ENCODE data around the gene LIF.

- TF ChIP-seq CTCF (IDR thresholded peaks at IDR 0.05; ENCODE audit: insufficient read depth, low read length, poor library complexity, severe bottlenecking) (no peak), EZH2phosphoT487 (conservative IDR thresholded peaks at IDR 0.05; ENCODE audit: low read length) (no peak)
Measured at GRCh38 chr22:30220338-30221012, 26.1 kb downstream of the LIF start.
